Measurements from ENCODE around the gene FAM83F. TPM values are rescaled to one million over a fixed set of nuclear protein-coding genes. Genes with fewer than 3 reads are reported as not detected.

Gene FAM83F
- total RNA-seq, 1 donor from 2014 or later: 1.4 TPM

GRCh38 chr22:40031766-40032470 lies 37.2 kb downstream of the FAM83F start:
- intact Hi-C loops (cut with DNase I): no loop called here
- H3K27ac ChIP-seq: no peak overlapping the region
- no peak overlapping the region for H3K4me3 ChIP-seq
- no peaks in the 10 kb centered on the region for H3K27me3 ChIP-seq (ENCODE audit: low read depth)
- H3K4me1 ChIP-seq: no peaks in the 10 kb centered on the region
- ATAC-seq (no peak), DNase-seq (no peak)
- TF ChIP-seq CTCF (IDR thresholded peaks at IDR 0.05): no peak
- H3K36me3 ChIP-seq: no peaks in the 10 kb centered on the region
- H3K9me3 ChIP-seq: no peaks in the 10 kb centered on the region

DNA sequence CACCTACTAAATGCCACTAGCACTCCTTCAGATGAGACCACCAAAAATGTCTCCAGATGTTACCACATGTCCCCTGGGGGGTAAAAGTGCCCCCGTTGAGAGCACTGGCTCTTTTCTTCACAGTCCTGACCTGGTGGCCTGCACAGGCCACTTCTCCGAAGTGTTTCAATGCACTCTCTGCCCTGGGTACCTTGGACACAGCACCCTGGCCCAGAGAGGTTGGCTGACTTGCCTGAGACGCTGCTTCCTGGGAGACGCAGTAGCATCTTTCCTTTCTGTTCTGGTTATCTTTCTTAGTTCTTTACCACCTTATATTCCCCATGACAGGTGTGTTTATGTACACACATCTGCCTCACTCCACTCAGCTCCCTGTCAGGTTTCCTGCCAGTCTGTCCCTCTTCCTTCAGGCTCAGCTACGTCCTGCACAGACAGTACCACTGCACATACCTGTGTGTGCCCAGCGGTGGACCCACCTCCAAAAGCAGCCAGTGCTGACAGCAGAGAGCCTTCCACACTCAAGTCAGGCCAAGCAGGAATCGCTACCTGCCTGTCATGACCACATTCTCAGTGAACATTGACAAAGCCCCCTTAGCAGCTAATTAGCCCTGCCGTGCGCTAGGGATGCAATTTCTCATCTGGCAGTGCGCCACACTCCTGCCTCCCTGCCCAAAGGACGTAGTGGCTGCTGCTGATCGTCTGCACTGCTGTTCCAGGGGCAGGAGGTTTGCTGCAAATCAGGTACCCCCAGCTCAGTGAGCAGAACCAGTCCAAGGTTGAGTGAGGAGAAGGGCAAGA lies 39.0 kb downstream of the FAM83F start:
- H3K4me3 ChIP-seq: no peak overlapping the region
- H3K4me1 ChIP-seq: no peaks in the 10 kb centered on the region
- peaks cover 7% of the 10 kb centered on the region for H3K27me3 ChIP-seq (ENCODE audit: low read depth)
- H3K36me3 ChIP-seq: no peaks in the 10 kb centered on the region
- DNase-seq (no peak), ATAC-seq (no peak)
- intact Hi-C loops (cut with DNase I): no loop called here
- H3K9me3 ChIP-seq: no peaks in the 10 kb centered on the region
- TF ChIP-seq CTCF (IDR thresholded peaks at IDR 0.05): no peak
- no peak overlapping the region for H3K27ac ChIP-seq

DNA sequence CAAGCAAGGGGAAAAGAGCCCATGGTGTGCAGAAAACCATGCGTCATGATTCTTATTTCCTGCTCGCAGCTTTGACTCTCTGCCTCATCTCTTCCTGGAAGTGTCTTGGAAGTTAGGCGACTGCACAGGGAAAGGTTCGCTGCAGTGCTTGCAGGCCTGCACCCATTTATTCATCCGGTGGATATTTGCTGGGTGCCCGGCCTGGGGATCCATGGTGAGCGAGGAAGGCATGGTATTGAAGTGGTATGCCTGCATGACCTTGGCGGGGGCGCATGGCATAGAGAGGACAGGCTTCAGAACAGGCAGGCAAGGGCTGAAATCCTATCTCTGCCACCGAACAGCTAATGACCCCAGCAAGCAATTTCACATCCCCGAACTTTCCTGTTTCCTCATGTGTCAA lies 40.6 kb downstream of the FAM83F start:
- intact Hi-C loops (cut with DNase I): no loop called here
- no peak for TF ChIP-seq CTCF (IDR thresholded peaks at IDR 0.05)
- H3K27me3 ChIP-seq (ENCODE audit: low read depth): peaks cover 7% of the 10 kb centered on the region
- H3K4me1 ChIP-seq: peaks cover 8% of the 10 kb centered on the region
- no peak for DNase-seq
- no peaks in the 10 kb centered on the region for H3K36me3 ChIP-seq
- no peak overlapping the region for H3K4me3 ChIP-seq
- no peak overlapping the region for H3K27ac ChIP-seq
- no peaks in the 10 kb centered on the region for H3K9me3 ChIP-seq
- ATAC-seq: no peak

- TF ChIP-seq CTCF (IDR thresholded peaks at IDR 0.05): no peak
- DNase-seq (no peak), ATAC-seq (no peak)
- peaks cover 7% of the 10 kb centered on the region for H3K27me3 ChIP-seq (ENCODE audit: low read depth)
- intact Hi-C loops (cut with DNase I): no loop called here
- no peak overlapping the region for H3K27ac ChIP-seq
- no peaks in the 10 kb centered on the region for H3K36me3 ChIP-seq
- no peaks in the 10 kb centered on the region for H3K9me3 ChIP-seq
- H3K4me1 ChIP-seq: peaks cover 16% of the 10 kb centered on the region
- no peak overlapping the region for H3K4me3 ChIP-seq
These were observed 41.4 kb downstream of the FAM83F start for GRCh38 chr22:40036126-40036525.

DNA sequence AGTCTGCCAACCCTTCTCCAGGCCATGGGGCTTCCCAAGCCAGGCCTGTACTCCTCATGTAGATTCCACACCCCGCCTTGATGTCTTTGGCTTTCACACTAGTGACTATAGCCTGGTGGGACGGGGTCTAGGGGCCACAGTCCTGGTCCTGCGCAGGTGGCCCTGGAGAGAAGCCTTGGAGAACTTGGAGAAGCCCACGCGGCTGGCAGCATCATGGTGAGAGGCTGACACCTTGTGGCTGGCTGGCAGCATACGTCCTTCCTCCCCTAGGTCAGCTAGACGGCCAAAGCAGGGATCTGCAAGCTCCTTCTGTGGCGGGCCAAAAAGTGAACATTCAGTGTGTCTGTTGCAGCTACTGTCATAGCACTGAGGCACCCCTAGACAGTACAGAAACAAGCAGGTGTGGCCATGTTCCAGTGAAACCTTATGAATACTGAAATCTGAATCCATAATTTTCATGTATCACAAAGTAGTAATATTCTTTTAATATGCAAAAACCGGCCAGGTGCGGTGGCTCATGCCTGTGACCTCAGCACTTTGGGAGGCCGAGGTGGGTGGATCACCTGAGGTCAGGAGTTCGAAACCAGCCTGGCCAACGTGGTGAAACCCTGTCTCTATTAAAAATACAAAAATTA lies 42.0 kb downstream of the FAM83F start:
- Histone ChIP-seq H3K4me1 (peaks cover 22% of the 10 kb centered on the region), H3K9me3 (no peaks in the 10 kb centered on the region), H3K27me3 (ENCODE audit: low read depth) (peaks cover 7% of the 10 kb centered on the region), H3K36me3 (no peaks in the 10 kb centered on the region), H3K27ac (no peak overlapping the region), H3K4me3 (no peak overlapping the region)
- TF ChIP-seq CTCF (IDR thresholded peaks at IDR 0.05): peak; percentile 67
- ATAC-seq: peak; percentile 74 to 75
- DNase-seq: peak; percentile 65
- intact Hi-C loops (cut with DNase I): no loop called here
